OCI-LY1 (cell line): ENCODE data around the gene CC2D1B.
A peak's percentile ranks its signal among the peaks of the same experiment; 100 is the strongest.

Experiments used
- H2AFZ ChIP-seq: fragments of 200-600 bp; sonication (generic), shearing (Covaris generic); 2 replicates; pipeline ENCODE4 v1.6.0; 2014; ENCODE audit warnings: antibody characterized with exemption, mild to moderate bottlenecking, low read length
- H3F3A ChIP-seq: fragments of 200-600 bp; sonication (generic), shearing (Covaris generic); 2 replicates; pipeline ENCODE4 v1.6.0; 2014; ENCODE audit warnings: mild to moderate bottlenecking, antibody characterized with exemption, low read length, moderate library complexity; ENCODE audit not compliant: insufficient read depth
- H3K27ac ChIP-seq: fragments of 200-600 bp; sonication (generic); 2 replicates; pipeline ENCODE4 v1.5.1; 2014; ENCODE audit warnings: low read length, mixed run types, mild to moderate bottlenecking, low read depth; ENCODE audit not compliant: poor library complexity, severe bottlenecking
- H3K27me3 ChIP-seq: fragments of 200-600 bp; sonication (generic); 2 replicates; pipeline ENCODE4 v1.6.0; 2014; ENCODE audit warnings: antibody characterized with exemption, mild to moderate bottlenecking, low read length, moderate library complexity; ENCODE audit not compliant: insufficient read depth
- H3K36me3 ChIP-seq: fragments of 200-600 bp; sonication (generic); 2 replicates; pipeline ENCODE4 v1.6.1; 2014; ENCODE audit warnings: mild to moderate bottlenecking, antibody characterized with exemption, low read length, moderate library complexity, mixed read lengths; ENCODE audit not compliant: insufficient read depth
- H3K4me1 ChIP-seq: fragments of 200-600 bp; sonication (generic); 2 replicates; pipeline ENCODE4 v1.5.1; 2014; ENCODE audit warnings: mild to moderate bottlenecking, low read length, moderate library complexity; ENCODE audit not compliant: insufficient read depth, severe bottlenecking
- H3K4me2 ChIP-seq: fragments of 200-600 bp; sonication (generic), shearing (Covaris generic); 2 replicates; pipeline ENCODE4 v1.6.1; 2014; ENCODE audit warnings: low read length
- H3K4me3 ChIP-seq: fragments of 200-600 bp; sonication (generic); 2 replicates; pipeline ENCODE4 v1.5.1; 2014; ENCODE audit warnings: low read length, low read depth, mild to moderate bottlenecking, mixed read lengths; ENCODE audit not compliant: poor library complexity, severe bottlenecking
- H3K79me2 ChIP-seq: fragments of 200-600 bp; shearing (Covaris generic); 2 replicates; pipeline ENCODE4 v1.6.1; 2016; ENCODE audit warnings: mixed run types, low read length, mixed read lengths; ENCODE audit not compliant: insufficient read depth
- H3K9ac ChIP-seq: fragments of 200-600 bp; sonication (generic), shearing (Covaris generic); 2 replicates; pipeline ENCODE4 v1.6.1; 2014; ENCODE audit warnings: mild to moderate bottlenecking, low read length, mixed read lengths
- H3K9me2 ChIP-seq: fragments of 200-600 bp; sonication (generic), shearing (Covaris generic); 2 replicates; pipeline ENCODE4 v1.6.1; 2014; ENCODE audit warnings: low read depth, mild to moderate bottlenecking, low read length, mixed read lengths
- H3K9me3 ChIP-seq: fragments of 200-600 bp; shearing (Covaris generic); 2 replicates; pipeline ENCODE4 v1.6.1; 2014; ENCODE audit warnings: low read length, mixed read lengths
- H4K20me1 ChIP-seq: fragments of 200-600 bp; sonication (generic), shearing (Covaris generic); 2 replicates; pipeline ENCODE4 v1.6.0; 2016; ENCODE audit warnings: mild to moderate bottlenecking, low read length; ENCODE audit not compliant: insufficient read depth
- CTCF ChIP-seq: fragments of 200-600 bp; sonication (generic), shearing (Covaris generic); IDR thresholded peaks from 2 replicates; pipeline ENCODE4 v1.5.1; 2017; ENCODE audit warnings: mild to moderate bottlenecking, antibody characterized with exemption, low read length, moderate library complexity, mixed read lengths
- EZH2 ChIP-seq: fragments of 200-600 bp; sonication (generic), shearing (Covaris generic); IDR thresholded peaks from 2 replicates; pipeline ENCODE4 v1.8.0; 2017; ENCODE audit warnings: borderline replicate concordance, mixed run types, mild to moderate bottlenecking, antibody characterized with exemption, low read length, moderate library complexity, mixed read lengths

The CC2D1B gene

GRCh38 chr1:52402860-52403240, 36.8 kb upstream of the CC2D1B start:
- H3K9ac ChIP-seq = peak overlapping the region; percentile 99
- H3K36me3 ChIP-seq = peaks cover 52% of the 10 kb centered on the region
- H4K20me1 ChIP-seq = no peaks in the 10 kb centered on the region
- no peaks in the 10 kb centered on the region for H3K27me3 ChIP-seq
- TF ChIP-seq EZH2 (no peak), CTCF (no peak)
- no peaks in the 10 kb centered on the region for H3F3A ChIP-seq
- no peaks in the 10 kb centered on the region for H3K9me3 ChIP-seq
- peak overlapping the region; percentile 97 for H3K4me2 ChIP-seq
- H3K4me1 ChIP-seq = peaks cover 30% of the 10 kb centered on the region
- peaks cover 42% of the 10 kb centered on the region for H3K79me2 ChIP-seq
- H2AFZ ChIP-seq = no peak overlapping the region
- H3K9me2 ChIP-seq = no peaks in the 10 kb centered on the region
- peak overlapping the region; percentile 86 for H3K27ac ChIP-seq
- H3K4me3 ChIP-seq = peak overlapping the region; percentile 97

GRCh38 chr1:52400131-52400530, 34.1 kb upstream of the CC2D1B start:
- H3K36me3 ChIP-seq = peaks cover 63% of the 10 kb centered on the region
- no peaks in the 10 kb centered on the region for H3K9me3 ChIP-seq
- H3K4me2 ChIP-seq = no peak overlapping the region
- H3K79me2 ChIP-seq = peaks cover 25% of the 10 kb centered on the region
- H3K27ac ChIP-seq = no peak overlapping the region
- no peaks in the 10 kb centered on the region for H4K20me1 ChIP-seq
- no peaks in the 10 kb centered on the region for H3K9me2 ChIP-seq
- no peak overlapping the region for H2AFZ ChIP-seq
- H3F3A ChIP-seq = no peaks in the 10 kb centered on the region
- no peak overlapping the region for H3K4me3 ChIP-seq
- TF ChIP-seq CTCF = no peak
- TF ChIP-seq EZH2 = no peak
- H3K27me3 ChIP-seq = no peaks in the 10 kb centered on the region
- H3K4me1 ChIP-seq = peaks cover 16% of the 10 kb centered on the region
- H3K9ac ChIP-seq = no peak overlapping the region

- no peak overlapping the region for H3K9ac ChIP-seq
- H3K79me2 ChIP-seq = peaks cover 20% of the 10 kb centered on the region
- H3K9me3 ChIP-seq = no peaks in the 10 kb centered on the region
- H3K4me1 ChIP-seq = peaks cover 15% of the 10 kb centered on the region
- no peak overlapping the region for H3K4me2 ChIP-seq
- H3K9me2 ChIP-seq = no peaks in the 10 kb centered on the region
- H3K27ac ChIP-seq = no peak overlapping the region
- H3F3A ChIP-seq = no peaks in the 10 kb centered on the region
- H3K27me3 ChIP-seq = no peaks in the 10 kb centered on the region
- H2AFZ ChIP-seq = no peak overlapping the region
- TF ChIP-seq EZH2 (no peak), CTCF (no peak)
- H3K4me3 ChIP-seq = no peak overlapping the region
- H4K20me1 ChIP-seq = no peaks in the 10 kb centered on the region
- H3K36me3 ChIP-seq = peaks cover 68% of the 10 kb centered on the region
Observed at GRCh38 chr1:52399629-52400028, 33.6 kb upstream of the CC2D1B start.
